ENCODE results near the gene SH2D4B.

Gene SH2D4B

DNA sequence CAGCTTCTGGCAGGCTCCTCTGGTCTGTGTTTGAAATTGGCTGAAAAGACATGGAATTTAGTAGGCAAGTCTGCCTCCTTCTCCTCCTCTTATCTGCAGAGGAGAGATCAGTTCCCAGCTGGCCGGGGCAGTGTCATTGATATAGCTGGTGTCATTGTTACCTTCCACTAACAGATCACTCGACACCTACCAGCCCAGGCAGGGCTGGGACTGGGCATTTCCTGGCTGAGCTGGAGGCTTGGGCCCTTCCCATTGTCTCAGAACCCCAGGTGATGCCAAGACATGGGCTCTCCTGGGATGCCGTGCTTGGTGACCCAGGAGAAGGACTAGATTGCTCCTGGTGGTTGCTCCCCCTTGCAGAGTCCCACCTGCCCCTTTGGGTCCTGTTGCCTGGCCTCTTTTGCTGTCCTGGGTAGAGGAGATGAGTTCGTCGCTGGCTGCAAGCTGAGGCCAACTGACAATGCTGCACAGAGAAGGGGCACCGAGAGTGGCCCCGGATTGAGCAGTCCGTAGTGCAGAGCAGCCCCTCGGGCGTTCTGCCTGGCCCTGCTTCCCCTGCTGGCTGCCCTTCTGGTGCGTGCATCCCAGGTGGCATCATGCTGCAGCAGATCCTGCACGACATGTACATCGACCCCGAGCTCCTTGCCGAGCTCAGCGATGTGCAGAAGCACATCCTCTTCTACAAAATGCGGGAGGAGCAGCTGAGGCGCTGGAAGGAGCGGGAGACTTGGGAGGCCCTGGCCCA, at the start of gene SH2D4B:
Gene SH2D4B (plus strand): TSS at position 167 of the 745 bp plus-strand sequence. CDS start 430 bp downstream, at position 597.
- DNase-seq: no peak

DNA sequence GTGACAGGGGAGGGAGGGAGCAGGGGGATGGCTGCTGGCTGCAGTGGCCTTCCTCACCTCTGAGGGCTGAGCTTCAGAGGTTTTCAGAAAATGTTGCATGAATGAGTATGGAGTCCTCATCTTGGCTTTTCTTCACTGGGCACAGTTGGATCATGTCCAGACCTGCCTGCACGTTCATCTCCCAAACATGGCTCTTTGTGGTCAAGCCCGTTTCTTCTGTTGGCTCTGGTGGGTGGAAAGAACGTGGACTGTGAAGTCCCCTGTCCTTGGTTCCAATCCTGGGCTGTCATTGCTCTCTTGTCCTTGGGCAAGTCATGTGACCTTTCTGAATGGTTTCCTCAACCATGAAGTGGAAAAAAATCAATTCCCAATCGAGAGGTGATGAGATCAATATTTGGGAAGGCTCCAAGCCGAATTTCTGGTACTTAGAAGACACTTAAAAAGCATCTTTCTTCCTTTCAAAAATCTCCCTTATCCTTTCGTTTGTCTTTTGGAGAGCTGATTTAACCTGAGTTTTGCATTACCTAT, 49.1 kb upstream of the SH2D4B start:
- DNase-seq: no peak

DNA sequence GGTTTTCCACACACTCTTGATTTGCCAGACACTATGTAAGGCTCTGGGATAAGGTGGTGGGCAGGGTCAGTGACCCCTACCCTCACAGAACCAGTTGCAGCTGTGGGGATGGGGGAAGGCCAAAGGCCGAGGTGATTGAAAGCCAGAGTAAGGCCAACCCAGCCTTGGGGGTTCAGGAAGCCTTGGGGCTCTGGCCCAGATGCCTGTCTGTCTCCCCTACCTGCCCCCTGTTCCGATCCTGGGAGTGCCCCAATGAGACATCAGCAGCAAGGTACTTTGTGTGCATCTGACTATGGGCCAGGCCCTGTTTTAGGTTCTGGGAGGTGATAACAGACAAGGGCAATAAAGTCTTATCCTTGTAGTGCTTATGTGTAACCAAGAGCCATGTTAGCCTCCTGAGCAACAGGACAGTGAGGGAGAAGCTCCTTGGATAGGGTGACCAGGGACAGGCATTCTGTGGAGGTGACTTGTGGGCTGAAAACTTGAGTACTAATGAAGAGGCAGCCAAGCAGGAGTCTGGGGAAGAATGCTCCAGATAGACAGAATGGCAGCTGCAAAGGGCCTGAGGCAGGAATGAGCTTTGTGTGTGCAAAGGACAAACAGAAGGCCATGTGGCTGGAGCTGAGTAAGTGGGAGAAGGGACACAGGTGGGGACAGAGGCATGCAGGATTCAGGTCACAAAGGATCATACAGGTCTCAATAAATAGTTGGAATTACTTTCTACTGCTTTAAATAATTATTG, 48.2 kb upstream of the SH2D4B start:
- DNase-seq: no peak

DNA sequence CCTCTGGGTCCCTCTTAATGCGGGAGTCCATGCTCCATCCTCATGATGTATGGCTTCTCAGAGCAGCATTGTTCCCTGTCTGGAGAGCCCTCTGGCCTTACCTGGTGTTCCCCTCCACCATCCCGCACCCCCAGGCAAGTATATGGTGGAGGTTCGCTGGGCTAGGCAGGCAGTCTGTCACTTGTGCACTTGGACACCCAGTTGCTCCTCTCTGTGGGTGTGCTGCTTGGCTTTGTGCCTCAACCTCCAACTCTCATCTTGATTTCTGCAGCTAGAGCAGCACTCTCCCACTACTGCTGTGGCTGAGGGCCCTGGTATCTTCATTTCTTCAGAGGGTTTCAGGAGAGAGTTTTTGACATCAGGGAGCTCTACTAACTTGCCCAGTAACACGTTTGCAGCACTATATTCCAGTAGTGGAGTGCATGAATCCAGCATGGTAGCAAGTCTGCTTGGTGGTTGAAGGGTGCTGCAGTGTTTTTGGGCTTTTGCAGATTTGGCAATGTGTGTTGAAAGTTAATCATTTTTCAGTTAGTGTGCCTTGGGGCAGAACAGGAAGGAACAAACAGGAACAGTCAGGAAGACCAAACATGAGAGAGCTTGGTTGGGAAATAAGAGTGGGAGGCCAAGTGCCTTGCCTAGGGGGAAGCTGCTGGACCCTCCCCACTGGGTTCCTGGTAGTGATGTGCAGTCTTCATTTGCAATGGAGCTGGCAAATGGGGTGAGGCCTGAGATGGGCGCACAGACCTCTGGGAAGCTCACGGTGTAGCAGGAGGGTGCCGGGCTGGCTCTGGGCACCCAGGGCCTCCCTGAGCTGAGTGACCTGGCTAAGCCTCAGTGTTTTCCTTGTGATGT, 46.2 kb upstream of the SH2D4B start:
- no peak for DNase-seq

DNA sequence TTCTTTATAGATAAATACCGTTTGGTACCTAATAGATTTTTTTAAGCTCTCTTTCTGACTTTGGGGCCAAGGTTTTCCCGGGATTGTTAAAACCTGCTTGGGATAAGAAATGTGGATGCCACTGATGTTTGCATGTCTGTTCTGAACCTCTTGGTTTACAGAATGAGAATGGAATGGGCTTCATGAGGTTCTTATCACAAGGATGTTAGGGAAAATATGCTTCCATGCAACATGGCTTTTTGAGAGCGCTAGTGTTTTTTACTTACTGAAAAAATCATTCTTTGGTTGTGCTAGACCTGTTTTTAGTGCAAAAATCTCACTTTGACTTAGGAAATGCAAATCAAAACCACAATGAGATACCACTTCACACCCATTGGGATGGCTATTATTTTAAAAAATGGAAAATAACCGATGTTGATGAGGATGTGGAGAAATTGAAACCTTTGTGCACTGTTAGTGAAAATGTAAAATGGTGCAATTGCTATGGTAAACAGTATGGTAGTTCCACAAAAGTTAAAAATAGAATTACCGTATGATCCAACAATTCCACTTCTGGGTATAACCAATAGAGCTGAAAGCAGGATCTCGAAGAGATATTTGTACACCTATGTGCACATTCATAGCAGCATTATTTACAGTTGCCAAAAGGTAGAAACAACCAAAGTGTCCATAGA, 44.7 kb upstream of the SH2D4B start:
- DNase-seq: no peak

DNA sequence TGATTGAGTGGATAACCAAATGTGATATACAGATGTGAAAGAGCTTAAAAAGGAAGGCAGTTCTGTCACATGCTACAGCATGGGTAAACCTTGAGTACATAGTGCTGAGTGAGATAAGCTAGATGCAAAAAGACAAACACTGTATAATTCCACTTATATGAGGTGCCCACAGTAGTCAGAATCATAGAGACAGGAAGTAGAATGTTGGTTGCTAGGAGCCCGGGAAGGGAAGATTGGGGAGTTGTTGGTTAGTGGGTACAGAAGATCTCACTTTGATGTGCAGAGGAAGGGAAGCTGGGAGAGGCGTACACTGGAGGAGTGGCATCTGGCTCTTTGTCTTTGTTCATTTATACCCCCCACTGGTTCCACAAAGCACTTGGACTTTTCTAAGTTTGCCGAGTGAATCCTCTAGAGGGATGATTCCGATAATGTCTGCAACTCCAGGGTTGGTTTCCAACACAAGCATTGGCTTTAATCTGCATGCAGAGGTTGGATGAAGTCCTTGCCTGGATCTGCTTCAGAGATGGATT, 44.1 kb upstream of the SH2D4B start:
- DNase-seq: no peak

DNA sequence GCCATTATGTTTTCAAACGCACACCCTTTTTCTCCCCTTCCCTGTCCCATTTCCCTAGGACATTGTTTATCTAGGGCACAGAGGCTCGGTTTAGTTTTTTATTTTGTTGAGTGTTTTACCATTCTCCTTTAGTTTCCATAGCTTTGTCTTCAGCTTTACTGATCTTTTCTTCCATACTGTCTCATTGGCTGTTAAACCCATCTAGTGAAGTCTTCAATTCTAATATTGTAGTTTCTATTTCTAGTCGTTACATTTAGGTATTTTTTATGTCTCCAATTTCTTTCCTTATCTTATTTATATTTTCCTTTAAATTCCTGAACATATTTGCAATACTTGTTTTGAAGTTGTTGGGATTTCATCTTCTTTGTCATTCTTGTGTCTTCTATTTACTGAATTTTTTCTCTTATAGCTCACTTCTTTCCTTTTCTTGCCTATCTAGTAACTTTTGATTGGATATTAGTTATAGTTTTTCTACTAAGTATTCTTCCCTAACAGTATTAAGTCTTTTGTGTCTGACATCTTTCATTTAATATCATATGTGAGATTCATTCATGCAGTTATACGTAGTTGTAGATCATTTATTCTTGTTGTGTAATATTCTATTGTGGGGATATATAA, 41.0 kb upstream of the SH2D4B start:
- DNase-seq: no peak

DNA sequence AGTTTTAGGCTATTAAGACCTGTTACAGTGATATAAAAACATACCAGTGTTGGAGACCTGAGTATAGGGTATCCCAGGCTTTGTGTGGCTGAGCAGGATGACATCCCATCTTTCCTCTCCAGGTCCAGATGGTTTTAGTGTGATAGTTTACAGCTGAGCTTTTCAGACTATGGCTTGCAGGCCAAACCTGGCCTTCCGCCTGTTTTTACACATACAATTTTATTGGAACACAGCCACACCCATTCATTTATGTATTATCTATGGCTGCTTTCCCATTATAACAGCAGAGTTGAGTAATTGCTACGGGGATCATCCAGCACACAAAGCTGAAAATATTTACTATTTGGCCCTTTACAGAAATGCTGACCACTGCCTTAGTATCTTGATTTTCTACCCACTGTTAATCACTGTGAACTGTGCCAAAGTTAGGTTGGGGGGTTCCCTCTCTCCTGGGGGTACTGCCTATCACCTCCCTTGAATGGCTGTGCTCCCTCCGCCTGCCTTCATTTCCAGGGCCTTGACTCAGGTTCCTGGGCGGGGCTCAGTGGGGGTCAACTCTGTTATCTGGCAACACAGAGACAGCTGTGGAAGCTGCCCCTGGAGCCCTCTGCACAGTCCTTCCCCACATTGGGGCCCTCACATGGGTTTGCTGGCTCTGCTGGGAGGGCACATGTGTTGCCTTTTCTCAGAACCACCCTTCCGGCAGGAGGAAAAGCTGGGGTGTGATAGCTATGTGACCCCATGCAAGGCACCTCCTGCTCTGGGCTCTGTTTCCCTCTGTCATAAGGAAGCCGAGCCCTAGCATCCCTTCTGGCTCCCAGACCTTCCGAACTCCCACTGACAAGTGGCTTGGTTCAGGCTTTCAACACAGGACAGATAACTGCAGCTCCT, 40.3 kb upstream of the SH2D4B start:
- DNase-seq: no peak

DNA sequence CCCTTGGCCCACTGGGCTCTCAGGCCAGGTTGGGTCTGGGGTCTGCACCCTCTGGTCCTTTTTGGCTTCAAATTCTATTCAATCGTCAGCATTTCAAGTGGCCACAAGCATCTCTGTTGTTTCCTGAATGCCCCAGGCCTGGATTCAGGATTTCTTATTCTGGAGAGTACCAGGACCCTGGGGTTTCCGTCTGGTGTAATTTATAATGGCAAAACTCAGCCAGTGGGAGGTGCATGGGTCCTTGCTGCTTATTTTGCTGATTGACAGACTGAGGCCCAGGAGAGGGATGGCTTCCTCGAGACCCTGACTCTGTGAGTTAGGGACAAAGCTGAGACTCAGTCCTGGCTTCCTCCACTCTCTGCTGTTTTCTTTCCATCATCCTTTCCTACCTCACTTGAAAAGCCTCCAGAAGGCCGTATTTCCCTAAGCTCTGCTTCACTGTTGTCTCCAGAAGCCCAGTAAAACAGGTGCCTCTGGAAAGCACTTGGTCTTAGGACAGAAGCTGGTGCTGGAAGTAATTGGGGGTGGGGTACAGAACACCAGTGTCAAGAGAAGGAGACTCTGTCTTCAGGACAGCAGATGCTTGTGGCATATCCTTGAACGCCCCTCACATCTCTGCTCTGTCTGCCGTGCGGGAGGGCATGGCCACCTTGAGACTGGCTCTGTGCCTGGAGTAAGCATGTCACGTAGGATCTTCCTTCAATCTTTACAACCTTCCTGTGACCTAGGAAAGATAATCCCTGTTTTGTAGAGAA, 39.4 kb upstream of the SH2D4B start:
- no peak for DNase-seq

DNA sequence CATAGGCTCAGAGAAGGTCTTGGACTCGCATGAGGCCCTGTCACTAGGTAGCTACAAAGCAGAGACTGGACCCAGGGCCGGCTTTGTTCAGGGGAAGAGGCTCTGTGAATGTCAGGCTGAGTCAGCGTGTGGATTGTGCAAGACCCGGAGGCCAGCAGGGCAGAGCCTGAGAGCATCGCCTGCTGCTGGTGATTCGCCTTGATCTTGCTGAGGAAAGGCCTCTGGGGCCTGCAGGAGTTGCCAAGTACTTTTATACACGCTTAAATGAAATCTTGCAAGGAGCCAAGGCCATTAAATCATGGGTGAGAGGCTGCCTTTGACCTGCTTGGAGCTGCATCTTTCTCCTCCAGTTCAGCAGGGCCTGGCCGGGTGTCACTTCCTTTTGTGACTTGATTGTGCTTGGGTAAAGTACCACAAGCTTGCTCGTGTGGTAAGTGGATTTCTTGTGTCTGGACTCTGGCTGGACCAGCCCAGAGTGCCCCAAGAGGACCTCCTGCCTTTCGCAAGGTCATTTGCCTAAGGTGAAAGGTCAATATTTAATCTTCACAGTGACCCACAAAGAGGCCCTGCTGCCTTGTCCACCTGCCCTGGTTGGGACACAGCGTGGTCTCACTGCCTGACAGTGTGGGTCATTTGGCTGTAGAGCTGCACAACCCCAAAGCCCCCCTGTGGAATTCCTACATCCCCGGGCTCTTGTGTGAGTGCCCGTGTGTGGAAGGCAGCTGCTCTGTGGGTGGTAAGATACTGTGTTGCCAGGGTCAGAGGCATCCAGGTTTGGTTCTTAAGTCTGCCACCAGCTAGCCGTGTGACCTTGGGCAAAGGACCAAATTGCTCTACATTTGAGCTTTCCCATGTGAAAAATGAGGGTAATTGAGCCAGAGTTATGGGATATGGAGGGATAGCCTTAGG, 38.6 kb upstream of the SH2D4B start:
- no peak for DNase-seq

DNA sequence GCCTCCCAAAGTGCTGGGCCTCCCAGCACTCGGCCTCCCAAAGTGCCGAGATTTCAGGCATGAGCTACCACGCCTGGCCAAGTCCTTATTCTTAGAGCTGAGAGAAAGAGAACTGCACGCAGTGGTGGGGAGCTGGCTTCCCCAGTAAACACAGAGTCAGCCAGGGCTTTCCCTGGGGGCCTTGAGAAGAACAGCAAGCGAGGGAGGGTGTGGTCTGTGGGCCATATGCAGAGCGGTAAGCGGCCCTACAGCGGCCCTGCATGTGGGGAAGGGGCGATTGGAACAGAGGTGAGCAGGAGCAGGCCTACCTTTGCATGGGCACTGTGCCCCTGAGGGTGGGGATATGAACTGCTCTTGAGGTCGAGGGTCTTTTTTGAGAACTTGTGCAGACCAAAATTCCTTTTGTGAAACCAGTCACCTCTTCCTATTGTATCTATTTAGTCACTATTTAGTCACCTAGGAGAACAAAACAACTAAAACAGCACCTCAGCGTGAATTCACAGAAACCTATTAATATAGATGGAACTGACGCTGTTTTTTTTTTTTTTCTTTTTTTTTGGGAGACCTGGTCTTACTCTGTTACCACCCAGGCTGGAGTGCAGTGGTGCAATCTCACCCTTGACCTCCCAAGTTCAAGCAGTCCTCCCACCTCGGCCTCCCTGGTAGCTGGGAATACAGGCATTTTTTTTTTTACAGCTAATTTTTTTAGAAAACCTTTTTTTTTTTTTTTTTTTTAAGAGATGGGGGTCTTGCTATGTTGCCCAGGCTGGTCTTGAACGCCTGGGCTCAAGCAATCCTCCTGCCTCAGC, 36.9 kb upstream of the SH2D4B start:
- DNase-seq: no peak

DNA sequence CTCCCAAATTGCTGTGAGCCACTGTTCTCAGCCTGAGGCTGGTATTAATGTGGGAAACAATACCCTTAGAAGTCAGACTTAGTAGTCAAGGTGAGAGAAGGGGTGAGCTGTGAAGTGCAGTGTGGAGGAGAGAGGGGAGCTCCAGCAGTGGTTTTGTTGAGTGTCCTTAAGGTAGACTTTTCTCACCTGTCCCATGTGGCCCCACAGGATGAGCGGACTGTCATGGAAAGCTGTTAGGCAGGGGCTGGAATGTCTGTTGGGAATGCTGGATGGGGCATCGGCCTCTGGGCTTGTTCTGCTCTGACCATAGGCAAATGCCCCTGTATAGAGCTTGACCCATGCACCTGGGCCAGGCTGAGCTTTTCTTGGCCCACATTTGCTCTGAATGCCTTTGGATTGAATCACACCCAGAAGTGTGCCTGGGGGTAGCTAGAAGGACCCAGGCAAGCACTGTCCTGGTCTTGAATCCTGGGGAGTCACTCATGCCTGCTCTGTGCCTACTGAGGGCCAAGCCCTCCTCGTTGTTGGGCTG, 36.3 kb upstream of the SH2D4B start:
- DNase-seq: no peak

DNA sequence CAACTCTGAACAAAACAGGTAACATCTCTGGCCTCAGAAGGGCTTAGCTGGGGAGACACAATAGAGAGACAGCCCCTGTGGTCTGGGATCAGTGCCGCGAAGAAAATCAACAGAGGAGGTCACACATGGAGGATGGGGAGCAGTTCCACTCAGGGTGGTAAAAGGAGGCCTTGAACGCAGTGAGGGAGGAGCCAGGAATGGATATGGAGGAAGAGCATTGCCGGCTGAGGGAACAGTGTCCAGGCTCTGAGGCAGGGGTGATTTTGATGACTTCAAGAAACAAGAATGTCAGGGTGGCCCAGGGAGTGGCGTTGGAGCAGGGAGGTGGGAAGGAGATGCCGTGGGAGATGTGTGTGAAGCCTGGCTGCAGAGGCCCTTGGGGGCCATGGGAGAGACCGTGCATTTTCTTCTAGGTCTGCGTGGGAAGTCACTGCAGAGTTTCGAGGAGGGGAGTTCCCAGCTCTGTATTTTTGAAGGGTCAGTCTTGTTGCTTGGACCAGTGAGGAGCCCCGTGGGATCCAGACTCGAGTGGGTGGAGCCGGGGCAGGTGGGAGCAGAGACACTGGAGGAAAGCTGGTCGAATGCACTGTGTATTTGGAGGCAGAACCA, 35.7 kb upstream of the SH2D4B start:
- no peak for DNase-seq

DNA sequence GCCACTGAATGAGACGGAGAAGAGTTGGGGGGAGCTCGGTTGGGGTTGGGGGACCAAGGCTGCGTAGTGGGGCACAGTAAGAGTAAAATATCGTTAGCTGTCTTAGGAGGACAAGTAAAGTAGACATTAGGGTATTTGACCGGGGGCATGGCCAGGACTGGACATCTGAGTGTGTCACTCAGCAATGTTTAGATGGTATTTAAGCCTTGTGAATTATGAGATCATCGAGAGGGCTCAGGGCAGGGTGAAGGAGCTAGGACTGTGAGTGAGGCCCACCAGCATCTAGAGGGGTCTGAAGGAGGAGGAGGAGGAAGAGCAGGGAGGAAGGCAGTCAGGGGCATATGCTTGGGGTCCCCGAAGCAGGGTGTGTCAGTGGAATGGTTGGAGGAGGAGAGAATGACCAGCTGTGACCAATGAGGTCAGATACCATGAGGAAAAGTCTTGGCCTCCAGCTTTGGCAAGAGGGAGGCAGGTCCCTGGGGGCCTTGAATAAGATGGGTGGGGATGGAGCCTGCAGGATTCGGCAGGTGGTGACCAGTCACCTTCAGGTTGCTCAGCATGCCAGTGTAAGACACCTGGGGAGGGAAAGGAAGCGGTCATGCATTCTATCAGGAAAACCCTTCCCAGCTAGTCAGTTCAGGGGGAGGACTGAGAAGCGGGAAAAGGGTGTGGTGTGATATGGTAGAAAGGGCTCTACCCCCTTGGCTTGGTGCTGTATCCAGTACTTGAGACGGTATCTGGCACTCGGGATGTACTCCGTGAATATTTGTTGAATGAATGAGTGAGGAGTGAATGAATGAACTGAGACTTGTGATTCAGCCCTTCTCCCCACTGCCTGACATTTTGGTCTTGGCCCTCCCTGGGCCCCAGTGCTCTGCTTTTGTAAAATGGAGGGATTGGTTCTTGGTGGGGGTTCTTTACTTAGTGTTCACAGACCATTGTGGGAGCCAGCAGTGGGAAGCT, 34.8 kb upstream of the SH2D4B start:
- DNase-seq: no peak

DNA sequence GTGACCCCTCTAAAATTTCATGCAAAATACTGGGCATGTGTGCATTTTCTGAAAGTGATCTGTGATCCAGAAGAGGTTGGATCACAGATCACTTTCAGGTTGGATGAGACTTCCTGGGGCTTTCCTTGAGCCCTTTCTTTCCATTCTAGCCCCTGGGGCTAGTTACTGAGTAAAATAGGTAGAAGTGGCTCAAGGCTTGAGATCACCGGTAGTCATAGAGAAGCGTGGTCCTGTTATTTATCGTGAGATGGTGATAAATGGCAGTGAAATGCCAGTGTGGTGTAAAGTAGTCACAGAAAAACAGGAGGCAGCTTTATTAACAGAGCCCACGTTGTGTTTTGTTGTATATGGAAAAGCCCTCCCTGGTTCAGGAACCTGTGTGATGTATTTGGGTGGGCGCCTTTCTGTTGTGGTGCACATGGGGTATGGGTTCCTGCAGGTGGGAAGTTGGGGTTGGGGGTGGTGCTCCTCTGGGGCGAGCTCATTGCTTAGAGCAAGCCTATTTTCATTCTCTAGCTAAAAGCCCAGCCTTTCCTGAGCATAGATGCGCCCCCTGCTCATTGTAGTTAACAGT, 34.0 kb upstream of the SH2D4B start:
- DNase-seq: no peak

Measured in NCI-H2081 treated with DMSO at 0.1 percent for 48 hours (cell line).